ENCODE results near the gene RAMP3. TPM values are rescaled to one million over a fixed set of nuclear protein-coding genes. Genes with fewer than 3 reads are reported as not detected.

Gene RAMP3
- total and polyA plus RNA-seq, 8 donors = 2.6 to 21.8 (median 11.1) TPM

DNA sequence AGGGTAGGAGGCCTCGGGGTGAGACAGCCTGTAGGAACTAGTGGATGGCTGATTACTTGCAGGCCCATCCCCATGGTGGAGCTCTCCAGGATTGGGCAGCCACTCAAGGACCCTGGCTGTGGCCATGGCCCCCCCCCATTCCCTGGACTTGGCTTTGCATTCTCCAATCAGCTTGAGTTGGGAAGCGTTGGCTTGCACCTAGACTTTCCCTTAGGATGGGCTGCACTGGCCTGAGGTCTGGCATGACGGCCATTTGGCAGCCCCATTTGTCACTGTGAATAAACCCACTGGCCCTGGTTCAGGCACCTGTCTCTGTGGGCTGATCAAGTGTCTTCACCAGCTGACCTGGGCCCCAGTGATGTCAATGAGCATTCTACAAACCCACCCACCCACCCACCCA is 41.4 kb downstream of the RAMP3 start:
- H3K4me3 ChIP-seq = no peak overlapping the region
- H3K9me3 ChIP-seq = no peaks in the 10 kb centered on the region
- TF ChIP-seq, protein P1, sequence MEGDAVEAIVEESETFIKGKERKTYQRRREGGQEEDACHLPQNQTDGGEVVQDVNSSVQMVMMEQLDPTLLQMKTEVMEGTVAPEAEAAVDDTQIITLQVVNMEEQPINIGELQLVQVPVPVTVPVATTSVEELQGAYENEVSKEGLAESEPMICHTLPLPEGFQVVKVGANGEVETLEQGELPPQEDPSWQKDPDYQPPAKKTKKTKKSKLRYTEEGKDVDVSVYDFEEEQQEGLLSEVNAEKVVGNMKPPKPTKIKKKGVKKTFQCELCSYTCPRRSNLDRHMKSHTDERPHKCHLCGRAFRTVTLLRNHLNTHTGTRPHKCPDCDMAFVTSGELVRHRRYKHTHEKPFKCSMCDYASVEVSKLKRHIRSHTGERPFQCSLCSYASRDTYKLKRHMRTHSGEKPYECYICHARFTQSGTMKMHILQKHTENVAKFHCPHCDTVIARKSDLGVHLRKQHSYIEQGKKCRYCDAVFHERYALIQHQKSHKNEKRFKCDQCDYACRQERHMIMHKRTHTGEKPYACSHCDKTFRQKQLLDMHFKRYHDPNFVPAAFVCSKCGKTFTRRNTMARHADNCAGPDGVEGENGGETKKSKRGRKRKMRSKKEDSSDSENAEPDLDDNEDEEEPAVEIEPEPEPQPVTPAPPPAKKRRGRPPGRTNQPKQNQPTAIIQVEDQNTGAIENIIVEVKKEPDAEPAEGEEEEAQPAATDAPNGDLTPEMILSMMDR (IDR thresholded peaks at IDR 0.05) = no peak
- no peak for TF ChIP-seq POLR2A (IDR thresholded peaks at IDR 0.05)
- TF ChIP-seq POLR2AphosphoS5 (IDR thresholded peaks at IDR 0.05) = no peak
- no peak for TF ChIP-seq EP300 (IDR thresholded peaks at IDR 0.05)
- 82 to 91% (median 83%) methylated on average over 3 of the region's 3 CpGs for WGBS, 5 donors
- DNase-seq = no peak
- H3K4me1 ChIP-seq = peaks cover 0 to 6% (median 2%) of the 10 kb centered on the region in 4 donors
- H3K36me3 ChIP-seq = no peaks in the 10 kb centered on the region
- intact Hi-C loops (cut with DNase I; ENCODE audit: low total_unique reads) = no loop called here
- no peaks in the 10 kb centered on the region for H3K27me3 ChIP-seq
- H3K27ac ChIP-seq = no peak overlapping the region

DNA sequence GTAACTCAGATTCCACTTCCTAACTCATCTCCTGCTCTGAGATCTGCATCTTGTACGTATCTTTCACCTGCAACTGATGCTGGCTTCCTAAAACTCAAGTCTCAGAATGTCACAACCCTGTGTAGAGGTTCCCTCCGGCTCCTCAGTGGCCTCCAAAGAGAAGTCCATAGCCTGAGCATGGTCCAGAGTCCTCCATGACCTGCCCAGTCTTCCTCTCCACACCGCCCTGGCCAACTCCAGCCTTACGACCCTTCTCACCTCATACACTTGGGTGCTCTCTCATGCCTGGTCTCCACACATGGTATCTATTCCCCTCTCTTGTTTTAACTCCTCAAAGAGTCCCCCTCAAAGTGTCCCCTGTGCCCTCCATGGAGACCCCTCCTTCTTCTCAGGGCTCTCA is 41.9 kb downstream of the RAMP3 start:
- 85 to 94% (median 90%) methylated on average over 4 of the region's 4 CpGs for WGBS, 5 donors
- Histone ChIP-seq H3K27me3 (no peaks in the 10 kb centered on the region), H3K27ac (no peak overlapping the region), H3K4me3 (no peak overlapping the region), H3K36me3 (no peaks in the 10 kb centered on the region), H3K9me3 (no peaks in the 10 kb centered on the region), H3K4me1 (peaks cover 0 to 11% (median 2%) of the 10 kb centered on the region in 4 donors)
- TF ChIP-seq EP300 (IDR thresholded peaks at IDR 0.05) (no peak), POLR2A (IDR thresholded peaks at IDR 0.05) (no peak), POLR2AphosphoS5 (IDR thresholded peaks at IDR 0.05) (no peak)
- TF ChIP-seq, protein P1 (IDR thresholded peaks at IDR 0.05) = no peak
- intact Hi-C loops (cut with DNase I; ENCODE audit: low total_unique reads) = no loop called here
- no peak for DNase-seq

DNA sequence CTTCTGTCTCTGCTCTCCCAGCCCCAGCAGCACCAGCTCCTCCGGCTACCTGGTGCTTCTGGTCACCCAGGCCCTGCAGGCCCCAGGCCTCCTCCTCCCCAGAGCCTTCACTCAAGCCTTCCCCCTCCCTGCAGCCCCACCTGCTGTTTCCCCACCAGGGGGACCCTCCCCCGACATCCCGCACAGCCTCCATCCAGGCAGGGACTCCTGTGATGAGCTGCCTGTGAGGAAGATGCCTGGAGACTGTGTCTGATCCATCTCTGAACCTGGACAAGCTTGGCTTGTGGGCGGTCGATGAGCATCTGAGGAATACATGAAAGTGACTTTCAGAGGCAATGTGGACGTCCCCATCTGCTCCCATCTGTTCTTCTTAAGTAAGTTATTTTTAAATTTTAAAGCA is 45.0 kb downstream of the RAMP3 start:
- no peak for DNase-seq
- H3K4me1 ChIP-seq = peaks cover 0 to 11% (median 2%) of the 10 kb centered on the region in 4 donors
- H3K27ac ChIP-seq = no peak overlapping the region
- H3K36me3 ChIP-seq = no peaks in the 10 kb centered on the region
- H3K9me3 ChIP-seq = no peaks in the 10 kb centered on the region
- intact Hi-C loops (cut with DNase I; ENCODE audit: low total_unique reads) = no loop called here
- 76 to 85% (median 79%) methylated on average over 6 of the region's 6 CpGs for WGBS, 5 donors
- H3K27me3 ChIP-seq = no peaks in the 10 kb centered on the region
- H3K4me3 ChIP-seq = no peak overlapping the region
- no peak for TF ChIP-seq POLR2A (IDR thresholded peaks at IDR 0.05)
- TF ChIP-seq, protein P1 (IDR thresholded peaks at IDR 0.05) = no peak
- no peak for TF ChIP-seq POLR2AphosphoS5 (IDR thresholded peaks at IDR 0.05)

DNA sequence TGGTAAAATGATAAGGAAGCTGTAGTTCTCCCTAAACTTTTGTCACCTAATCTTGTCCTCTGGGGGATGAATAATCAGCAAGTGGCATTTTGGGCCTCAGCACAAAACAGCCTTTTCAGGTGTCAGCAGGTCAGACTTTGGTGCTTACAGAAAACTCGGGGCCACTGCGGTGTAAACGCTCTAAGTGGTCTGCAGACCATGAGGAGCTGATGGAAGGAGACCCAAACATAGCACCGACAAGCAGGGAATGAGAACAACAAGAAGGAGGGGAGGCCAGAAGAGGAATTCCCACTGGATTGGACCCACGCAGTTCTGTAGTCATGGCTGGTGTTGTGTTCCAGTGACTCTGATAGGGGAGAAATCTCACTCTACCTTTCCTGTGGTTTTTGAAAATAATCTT is 45.4 kb downstream of the RAMP3 start:
- WGBS, 5 donors = 75 to 86% (median 77%) methylated on average over 5 of the region's 5 CpGs
- H3K4me1 ChIP-seq = peaks cover 0 to 11% (median 2%) of the 10 kb centered on the region in 4 donors
- H3K27ac ChIP-seq = no peak overlapping the region
- H3K36me3 ChIP-seq = no peaks in the 10 kb centered on the region
- no peaks in the 10 kb centered on the region for H3K27me3 ChIP-seq
- intact Hi-C loops (cut with DNase I; ENCODE audit: low total_unique reads) = no loop called here
- no peak for TF ChIP-seq POLR2AphosphoS5 (IDR thresholded peaks at IDR 0.05)
- TF ChIP-seq, protein P1 (IDR thresholded peaks at IDR 0.05) = no peak
- no peak for TF ChIP-seq POLR2A (IDR thresholded peaks at IDR 0.05)
- no peak for TF ChIP-seq EP300 (IDR thresholded peaks at IDR 0.05)
- DNase-seq = no peak
- H3K4me3 ChIP-seq = no peak overlapping the region
- no peaks in the 10 kb centered on the region for H3K9me3 ChIP-seq
